PC-9 (cell line): ENCODE data around the gene ENDOV. TPM values are rescaled to one million over a fixed set of nuclear protein-coding genes. Genes with fewer than 3 reads are reported as not detected.

ENCODE experiments used
- BruUV-seq: library from RNA; stranded (reverse); fragments of 400-500 nt; replicated peaks from 2 replicates; lab custom pipeline; 2021; lab: Mats Ljungman, UMichigan
- CTCF ChIA-PET: fragments of 300-600 bp; sonication (Branson Sonifier 250); formaldehyde crosslinking; loops from one replicate; lab custom pipeline; 2022; ENCODE audit warnings: antibody characterized with exemption; lab: Charles Lee
- POLR2A ChIA-PET: fragments of 300-600 bp; sonication (Branson Sonifier 250); formaldehyde crosslinking; loops from one replicate; lab custom pipeline; 2022; ENCODE audit warnings: antibody characterized with exemption; ENCODE audit not compliant: unreplicated experiment; lab: Charles Lee
- DNase-seq, 2 experiments: peaks; one replicate each; pipeline versions ENCODE4 v3.0.0 to v3.0.0-alpha.2; 2015 to 2022; ENCODE audit warnings: mixed read lengths in 1 of 2
- H2AFZ ChIP-seq: fragments of 200-600 bp; sonication (generic); 2 replicates; pipeline ENCODE4 v1.8.1; 2017; ENCODE audit warnings: antibody characterized with exemption
- H3F3A ChIP-seq: fragments of 200-600 bp; sonication (generic); 2 replicates; pipeline ENCODE4 v1.8.1; 2017; ENCODE audit warnings: antibody characterized with exemption, mild to moderate bottlenecking, low read depth; ENCODE audit not compliant: insufficient read depth
- H3K27ac ChIP-seq: fragments of 200-600 bp; sonication (generic); 2 replicates; pipeline ENCODE4 v1.6.1; 2016; ENCODE audit warnings: mixed run types
- H3K27me3 ChIP-seq: fragments of 200-600 bp; sonication (generic); 2 replicates; pipeline ENCODE4 v1.6.1; 2016; ENCODE audit warnings: low read depth, mixed run types; ENCODE audit not compliant: insufficient read depth
- H3K36me3 ChIP-seq: fragments of 200-600 bp; sonication (generic); 2 replicates; pipeline ENCODE4 v1.6.1; 2016; ENCODE audit warnings: low read depth, mixed run types
- H3K4me1 ChIP-seq: fragments of 200-600 bp; sonication (generic); replicated peaks from 2 replicates; pipeline ENCODE4 v1.6.1; 2016; ENCODE audit warnings: mixed run types; ENCODE audit not compliant: insufficient read depth
- H3K4me2 ChIP-seq: fragments of 200-600 bp; sonication (generic); 2 replicates; pipeline ENCODE4 v1.6.1; 2017; ENCODE audit warnings: mixed run types
- H3K4me3 ChIP-seq: fragments of 200-600 bp; sonication (generic); 2 replicates; pipeline ENCODE4 v1.6.1; 2016; ENCODE audit warnings: mixed run types
- H3K79me2 ChIP-seq: fragments of 200-600 bp; sonication (generic); 2 replicates; pipeline ENCODE4 v1.6.1; 2017; ENCODE audit warnings: low read depth, mixed run types
- H3K9me2 ChIP-seq: fragments of 200-600 bp; sonication (generic); 2 replicates; pipeline ENCODE4 v1.8.1; 2017; ENCODE audit warnings: mild to moderate bottlenecking; ENCODE audit not compliant: insufficient read depth
- H3K9me3 ChIP-seq: fragments of 200-600 bp; sonication (generic); 2 replicates; pipeline ENCODE4 v1.8.1; 2016; ENCODE audit warnings: low read depth; ENCODE audit not compliant: insufficient read depth
- H4K20me1 ChIP-seq: fragments of 200-600 bp; sonication (generic); 2 replicates; pipeline ENCODE4 v1.8.1; 2017; ENCODE audit not compliant: insufficient read depth
- EZH2 ChIP-seq: fragments of 200-600 bp; sonication (generic); IDR thresholded peaks from 2 replicates; pipeline ENCODE4 v1.8.0; 2017; ENCODE audit warnings: antibody characterized with exemption, low read depth
- intact Hi-C: fragments of 100-400 bp; cut with micrococcal nuclease; formaldehyde crosslinking; loops from one replicate; pipeline ENCODE4 v1.10.0; 2022; ENCODE audit not compliant: unreplicated experiment
- total RNA-seq: library from RNA; stranded (reverse); gene quantifications from 2 replicates; pipeline ENCODE4 v1.2.3, GENCODE V29; 2021
- TF ChIP-seq, protein P1 (sequence below): fragments of 200-600 bp; sonication (generic); conservative IDR thresholded peaks from 2 replicates; pipeline ENCODE4 v1.6.1; 2017; ENCODE audit warnings: mixed run types, antibody characterized with exemption, mild to moderate bottlenecking, moderate library complexity

The ENDOV gene
- total RNA-seq, 1 experiment from 2014 or later: 50.3 TPM

DNA sequence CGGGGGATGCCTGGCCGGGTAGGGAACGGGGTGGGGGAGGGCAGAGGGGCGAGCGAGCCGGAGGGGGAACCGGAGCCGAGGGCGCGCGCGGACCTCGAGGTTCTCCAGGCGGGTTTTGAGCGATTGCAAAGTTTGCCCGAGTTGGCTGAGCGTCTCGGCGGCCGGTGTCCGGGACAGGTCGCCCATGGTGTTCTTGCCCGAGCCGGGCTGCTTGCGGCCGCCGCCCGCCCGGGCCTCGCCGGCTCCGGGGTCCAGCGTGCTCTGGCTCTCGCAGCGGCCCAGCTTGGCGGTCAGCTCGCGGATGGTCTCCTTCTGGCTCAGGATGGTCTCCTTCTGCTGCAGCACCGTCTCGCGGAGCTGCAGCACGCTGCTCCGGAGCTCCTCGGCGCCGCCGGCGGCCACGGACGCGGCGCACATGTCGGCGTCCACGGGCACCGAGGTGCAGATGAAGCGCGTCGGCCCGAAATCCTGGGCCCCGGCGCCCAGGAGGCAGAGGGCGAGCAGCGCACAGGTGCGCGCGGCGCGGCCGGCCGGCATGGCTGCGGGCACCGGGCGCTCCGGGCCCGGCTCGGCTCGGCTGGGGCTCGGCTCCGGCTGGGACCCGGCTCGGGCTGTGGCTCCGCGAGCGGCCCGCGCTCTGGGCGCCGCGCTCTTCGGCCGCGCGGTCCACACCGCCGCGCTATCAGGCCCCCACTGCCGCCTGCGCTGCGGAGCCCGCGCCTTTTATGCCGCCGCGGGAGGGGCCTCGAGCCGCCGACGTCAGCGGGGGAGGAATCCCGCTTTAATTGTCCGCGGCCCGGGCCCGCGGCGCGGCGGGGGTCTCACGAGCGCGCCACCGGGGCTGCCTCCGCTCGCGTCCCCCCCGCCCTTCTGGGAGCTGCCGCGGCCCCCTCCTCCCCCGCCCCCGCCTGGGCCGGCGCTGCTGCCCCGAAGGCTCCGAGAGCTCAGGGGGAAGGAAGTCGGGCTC is 61.2 kb downstream of the ENDOV start, which contains the start of gene NPTX1:
Gene NPTX1, minus strand, starts transcription at position 698 of the 967 bp plus-strand sequence. Its CDS starts 161 bp downstream, at position 537.
- CTCF ChIA-PET: interaction anchor here (0.6 kb wide), 1 partner anchor 67 kb away, joined by 3 read pairs; no protein-coding TSS in a partner anchor
- POLR2A ChIA-PET: interaction anchor here (0.6 to 1.2 kb wide), 2 partner anchors 21 to 189 kb away, joined by 5 to 11 read pairs; no protein-coding TSS in a partner anchor
- H3K79me2 ChIP-seq: no peaks in the 10 kb centered on the region
- peak within 1 kb of the TSS; percentile 43; the same call in 1 of the 2 replicates for H3K4me3 ChIP-seq
- BruUV-seq: no TSS peak
- peak within 1 kb of the TSS; percentile 77 for H3K4me2 ChIP-seq
- intact Hi-C loops: loop anchor here (1.0 kb wide), 1 partner anchor 99 kb away; no protein-coding TSS in a partner anchor
- peak in 1 of 2 experiments; percentile 18 for DNase-seq
- H3K9me3 ChIP-seq: no peaks in the 10 kb centered on the region
- no peaks in the 10 kb centered on the region for H3F3A ChIP-seq
- peaks cover 25% of the 10 kb centered on the region for H3K27me3 ChIP-seq
- H3K27ac ChIP-seq: no peak within 1 kb of the TSS
- no peaks in the 10 kb centered on the region for H4K20me1 ChIP-seq
- 0 out of 2 replicates have a peak, but pooled peaks have one; percentile 80 for TF ChIP-seq EZH2
- TF ChIP-seq, protein P1, sequence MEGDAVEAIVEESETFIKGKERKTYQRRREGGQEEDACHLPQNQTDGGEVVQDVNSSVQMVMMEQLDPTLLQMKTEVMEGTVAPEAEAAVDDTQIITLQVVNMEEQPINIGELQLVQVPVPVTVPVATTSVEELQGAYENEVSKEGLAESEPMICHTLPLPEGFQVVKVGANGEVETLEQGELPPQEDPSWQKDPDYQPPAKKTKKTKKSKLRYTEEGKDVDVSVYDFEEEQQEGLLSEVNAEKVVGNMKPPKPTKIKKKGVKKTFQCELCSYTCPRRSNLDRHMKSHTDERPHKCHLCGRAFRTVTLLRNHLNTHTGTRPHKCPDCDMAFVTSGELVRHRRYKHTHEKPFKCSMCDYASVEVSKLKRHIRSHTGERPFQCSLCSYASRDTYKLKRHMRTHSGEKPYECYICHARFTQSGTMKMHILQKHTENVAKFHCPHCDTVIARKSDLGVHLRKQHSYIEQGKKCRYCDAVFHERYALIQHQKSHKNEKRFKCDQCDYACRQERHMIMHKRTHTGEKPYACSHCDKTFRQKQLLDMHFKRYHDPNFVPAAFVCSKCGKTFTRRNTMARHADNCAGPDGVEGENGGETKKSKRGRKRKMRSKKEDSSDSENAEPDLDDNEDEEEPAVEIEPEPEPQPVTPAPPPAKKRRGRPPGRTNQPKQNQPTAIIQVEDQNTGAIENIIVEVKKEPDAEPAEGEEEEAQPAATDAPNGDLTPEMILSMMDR: no peak
- H2AFZ ChIP-seq: 0 out of 2 replicates have a peak within 1 kb of the TSS, but pooled peaks have one; percentile 52
- peaks cover 12% of the 10 kb centered on the region for H3K4me1 ChIP-seq
- no peaks in the 10 kb centered on the region for H3K36me3 ChIP-seq
- H3K9me2 ChIP-seq: no peaks in the 10 kb centered on the region

DNA sequence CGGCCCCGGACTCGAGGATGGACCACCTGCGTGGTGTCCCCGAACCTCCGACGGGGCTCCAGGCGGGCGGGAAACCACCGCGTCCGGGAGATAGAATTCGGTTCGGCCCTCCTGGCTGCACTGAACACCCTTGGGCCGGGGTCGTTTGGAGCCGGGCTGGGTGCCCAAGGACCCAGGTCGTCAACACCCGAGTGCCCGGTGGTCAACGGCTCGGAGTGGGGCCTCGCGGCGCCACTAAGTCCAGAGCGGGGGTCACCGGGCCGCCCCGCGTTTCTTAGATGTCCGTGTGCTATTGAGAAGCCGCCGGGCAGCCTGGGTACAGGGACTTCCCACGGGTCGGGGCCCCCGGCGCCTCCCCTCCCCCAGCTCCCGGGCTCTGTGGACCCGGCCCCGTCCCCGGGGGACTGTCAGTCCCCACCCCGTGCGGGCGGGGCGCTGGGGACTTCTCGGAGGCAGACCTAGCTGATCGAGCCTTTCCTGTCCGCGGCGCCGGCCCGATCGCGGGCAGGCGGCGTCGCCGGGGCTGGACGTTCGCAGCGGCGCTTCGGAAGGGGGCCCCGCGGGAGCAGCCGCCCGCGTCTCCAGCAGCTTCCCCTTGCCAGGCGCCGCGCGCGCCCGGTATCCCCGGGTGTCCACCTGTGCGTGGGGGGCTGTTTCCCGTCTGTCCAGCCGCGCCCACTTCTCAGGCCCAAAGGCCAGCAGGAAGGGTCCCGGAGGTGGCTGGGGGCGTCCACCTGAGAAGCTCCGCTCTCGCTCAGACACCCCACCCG is 62.1 kb downstream of the ENDOV start:
- Histone ChIP-seq H3K36me3 (no peaks in the 10 kb centered on the region), H3F3A (no peaks in the 10 kb centered on the region), H3K79me2 (no peaks in the 10 kb centered on the region), H3K4me1 (peaks cover 21% of the 10 kb centered on the region), H3K9me3 (no peaks in the 10 kb centered on the region), H4K20me1 (no peaks in the 10 kb centered on the region), H2AFZ (no peak overlapping the region), H3K27ac (no peak overlapping the region), H3K9me2 (no peaks in the 10 kb centered on the region), H3K27me3 (peaks cover 25% of the 10 kb centered on the region), H3K4me2 (peak overlapping the region; percentile 77; the same call in 1 of the 2 replicates), H3K4me3 (no peak overlapping the region; the same call in 1 of the 2 replicates)
- no TSS peak for BruUV-seq
- ChIA-PET CTCF (interaction anchor here (0.6 to 0.7 kb wide), 3 partner anchors 65 to 139 kb away, joined by 3 read pairs; no protein-coding TSS in a partner anchor), POLR2A (no interaction called here)
- peak; percentile 96 for TF ChIP-seq EZH2
- TF ChIP-seq, protein P1: no peak
- intact Hi-C loops: no loop called here
- DNase-seq: peak in 1 of 2 experiments; percentile 33
